HL-60 (cell line): ENCODE results near the gene PMPCB.

ENCODE experiments used
- DNase-seq, 2 experiments: peaks; one replicate each; pipeline ENCODE4 v3.0.0-alpha.2; 2010 to 2020; ENCODE audit warnings: low read depth in 1 of 2, low spot score in 1 of 2
- H3K27ac ChIP-seq: fragments of 250-450 bp; sonication (Bioruptor Pico); replicated peaks from 2 replicates; pipeline ENCODE4 v1.5.1; 2020; ENCODE audit warnings: mild to moderate bottlenecking, moderate library complexity
- H3K27me3 ChIP-seq: fragments of 250-450 bp; sonication (Bioruptor Pico); 2 replicates; pipeline ENCODE4 v1.5.1; 2021; ENCODE audit warnings: mild to moderate bottlenecking, moderate library complexity; ENCODE audit not compliant: insufficient read depth, poor library complexity, severe bottlenecking
- H3K4me3 ChIP-seq: replicated peaks from 2 replicates; pipeline ENCODE4 v1.5.1; 2011; ENCODE audit warnings: mild to moderate bottlenecking, control low read depth, low read length; ENCODE audit not compliant: insufficient read depth
- GABPA ChIP-seq: IDR thresholded peaks from 2 replicates; pipeline ENCODE4 v1.6.1; 2012; ENCODE audit warnings: low read depth
- POLR2AphosphoS5 ChIP-seq: IDR thresholded peaks from 2 replicates; pipeline ENCODE4 v1.6.1; 2012; ENCODE audit warnings: low read depth
- SPI1 ChIP-seq: IDR thresholded peaks from 2 replicates; pipeline ENCODE4 v1.6.1; 2012; ENCODE audit warnings: low read depth, mild to moderate bottlenecking, borderline replicate concordance
- TF ChIP-seq, protein P1 (sequence below): IDR thresholded peaks from one replicate; pipeline ENCODE4 v1.5.1; 2011; ENCODE audit warnings: low read length, control low read depth, inconsistent platforms; ENCODE audit not compliant: insufficient read depth
- TF ChIP-seq, protein P2 (sequence below): IDR thresholded peaks from 2 replicates; pipeline ENCODE4 v1.6.1; 2012; ENCODE audit warnings: low read depth; ENCODE audit not compliant: insufficient replicate concordance

Gene PMPCB

DNA sequence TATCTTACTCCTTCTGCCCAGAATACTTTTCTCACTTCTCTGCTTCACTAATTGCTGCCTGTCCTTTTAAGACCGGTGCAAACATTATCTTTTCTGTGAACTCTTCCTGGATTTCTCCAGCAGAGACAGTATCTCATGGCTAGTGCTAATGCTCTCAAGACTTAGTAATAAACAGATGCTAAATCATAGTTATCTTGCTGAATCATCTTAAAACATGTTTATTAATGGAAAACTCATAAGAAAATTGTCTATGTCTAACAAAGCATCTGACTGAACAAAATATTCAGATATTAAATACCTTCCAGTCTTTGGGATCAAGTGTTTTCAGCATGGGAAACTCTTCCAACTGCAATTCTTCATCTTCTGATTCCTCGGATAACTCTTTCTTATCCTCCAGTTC, 44.2 kb downstream of the PMPCB start:
- TF ChIP-seq, protein P1, sequence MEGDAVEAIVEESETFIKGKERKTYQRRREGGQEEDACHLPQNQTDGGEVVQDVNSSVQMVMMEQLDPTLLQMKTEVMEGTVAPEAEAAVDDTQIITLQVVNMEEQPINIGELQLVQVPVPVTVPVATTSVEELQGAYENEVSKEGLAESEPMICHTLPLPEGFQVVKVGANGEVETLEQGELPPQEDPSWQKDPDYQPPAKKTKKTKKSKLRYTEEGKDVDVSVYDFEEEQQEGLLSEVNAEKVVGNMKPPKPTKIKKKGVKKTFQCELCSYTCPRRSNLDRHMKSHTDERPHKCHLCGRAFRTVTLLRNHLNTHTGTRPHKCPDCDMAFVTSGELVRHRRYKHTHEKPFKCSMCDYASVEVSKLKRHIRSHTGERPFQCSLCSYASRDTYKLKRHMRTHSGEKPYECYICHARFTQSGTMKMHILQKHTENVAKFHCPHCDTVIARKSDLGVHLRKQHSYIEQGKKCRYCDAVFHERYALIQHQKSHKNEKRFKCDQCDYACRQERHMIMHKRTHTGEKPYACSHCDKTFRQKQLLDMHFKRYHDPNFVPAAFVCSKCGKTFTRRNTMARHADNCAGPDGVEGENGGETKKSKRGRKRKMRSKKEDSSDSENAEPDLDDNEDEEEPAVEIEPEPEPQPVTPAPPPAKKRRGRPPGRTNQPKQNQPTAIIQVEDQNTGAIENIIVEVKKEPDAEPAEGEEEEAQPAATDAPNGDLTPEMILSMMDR = no peak
- TF ChIP-seq POLR2AphosphoS5 = no peak
- Histone ChIP-seq H3K27me3 (no peaks in the 10 kb centered on the region), H3K27ac (no peak overlapping the region), H3K4me3 (no peak overlapping the region)
- DNase-seq = no peak

DNA sequence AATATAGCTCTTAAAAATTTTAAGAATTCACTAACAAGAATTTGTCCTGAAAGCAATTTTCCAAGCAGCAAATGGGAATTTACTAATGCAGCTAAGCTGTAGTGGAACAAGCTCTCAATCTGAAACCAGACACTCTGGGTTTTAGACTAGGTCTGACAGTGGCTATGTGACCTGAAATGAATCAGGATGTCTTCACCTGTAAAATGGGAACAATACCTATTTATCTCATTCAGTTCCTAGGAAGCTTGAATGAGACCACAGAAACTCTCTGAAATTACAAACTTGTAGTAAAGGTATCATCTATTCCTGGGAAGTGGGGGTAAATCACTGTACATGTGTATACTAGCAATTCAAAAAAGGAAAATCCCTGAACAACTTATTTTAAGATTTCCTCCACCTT, 46.1 kb downstream of the PMPCB start:
- TF ChIP-seq, protein P2, sequence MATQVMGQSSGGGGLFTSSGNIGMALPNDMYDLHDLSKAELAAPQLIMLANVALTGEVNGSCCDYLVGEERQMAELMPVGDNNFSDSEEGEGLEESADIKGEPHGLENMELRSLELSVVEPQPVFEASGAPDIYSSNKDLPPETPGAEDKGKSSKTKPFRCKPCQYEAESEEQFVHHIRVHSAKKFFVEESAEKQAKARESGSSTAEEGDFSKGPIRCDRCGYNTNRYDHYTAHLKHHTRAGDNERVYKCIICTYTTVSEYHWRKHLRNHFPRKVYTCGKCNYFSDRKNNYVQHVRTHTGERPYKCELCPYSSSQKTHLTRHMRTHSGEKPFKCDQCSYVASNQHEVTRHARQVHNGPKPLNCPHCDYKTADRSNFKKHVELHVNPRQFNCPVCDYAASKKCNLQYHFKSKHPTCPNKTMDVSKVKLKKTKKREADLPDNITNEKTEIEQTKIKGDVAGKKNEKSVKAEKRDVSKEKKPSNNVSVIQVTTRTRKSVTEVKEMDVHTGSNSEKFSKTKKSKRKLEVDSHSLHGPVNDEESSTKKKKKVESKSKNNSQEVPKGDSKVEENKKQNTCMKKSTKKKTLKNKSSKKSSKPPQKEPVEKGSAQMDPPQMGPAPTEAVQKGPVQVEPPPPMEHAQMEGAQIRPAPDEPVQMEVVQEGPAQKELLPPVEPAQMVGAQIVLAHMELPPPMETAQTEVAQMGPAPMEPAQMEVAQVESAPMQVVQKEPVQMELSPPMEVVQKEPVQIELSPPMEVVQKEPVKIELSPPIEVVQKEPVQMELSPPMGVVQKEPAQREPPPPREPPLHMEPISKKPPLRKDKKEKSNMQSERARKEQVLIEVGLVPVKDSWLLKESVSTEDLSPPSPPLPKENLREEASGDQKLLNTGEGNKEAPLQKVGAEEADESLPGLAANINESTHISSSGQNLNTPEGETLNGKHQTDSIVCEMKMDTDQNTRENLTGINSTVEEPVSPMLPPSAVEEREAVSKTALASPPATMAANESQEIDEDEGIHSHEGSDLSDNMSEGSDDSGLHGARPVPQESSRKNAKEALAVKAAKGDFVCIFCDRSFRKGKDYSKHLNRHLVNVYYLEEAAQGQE = no peak
- TF ChIP-seq POLR2AphosphoS5 (no peak), GABPA (no peak), SPI1 (no peak)
- Histone ChIP-seq H3K27me3 (no peaks in the 10 kb centered on the region), H3K27ac (peak overlapping the region; percentile 92), H3K4me3 (peak overlapping the region; percentile 85)
- DNase-seq = no peak

DNA sequence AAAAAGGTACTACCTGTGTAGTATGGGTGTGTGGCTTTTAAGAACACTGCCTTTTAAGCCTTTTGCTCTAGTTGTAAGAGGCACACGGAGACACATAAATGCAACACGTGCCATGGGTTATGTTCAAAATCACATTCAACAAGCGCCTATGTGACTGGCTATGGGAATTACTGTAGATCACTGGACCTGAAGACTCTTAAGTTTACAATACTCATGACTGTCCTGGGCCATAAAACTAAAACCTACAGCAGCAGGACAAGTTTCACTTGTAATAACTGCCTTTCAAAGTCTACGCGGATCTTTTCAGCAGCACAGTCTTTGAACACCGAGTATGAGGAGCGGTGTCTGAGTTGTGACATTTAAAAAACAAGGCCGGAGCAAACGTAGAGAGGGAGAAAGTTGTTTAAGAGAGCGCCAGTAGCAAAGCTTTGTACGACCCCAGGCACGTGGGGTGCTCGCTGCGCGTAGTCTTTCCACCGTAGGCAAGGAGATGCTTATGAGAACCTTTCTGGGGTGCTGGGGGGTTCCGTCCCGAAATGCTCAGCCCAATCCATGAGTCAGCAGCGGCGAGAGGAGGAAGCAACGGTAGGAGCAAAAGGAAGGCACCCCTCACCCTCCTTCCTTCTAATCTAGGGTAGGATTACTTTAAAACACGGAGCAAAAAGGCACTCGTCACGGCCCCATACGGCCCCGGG, 46.7 kb downstream of the PMPCB start:
- TF ChIP-seq, protein P2 = no peak
- TF ChIP-seq SPI1 (no peak), GABPA (no peak), POLR2AphosphoS5 (no peak)
- TF ChIP-seq, protein P1 = no peak
- DNase-seq = peak; percentile 44 to 56
- H3K27me3 ChIP-seq = no peaks in the 10 kb centered on the region
- H3K27ac ChIP-seq = peak overlapping the region; percentile 92
- H3K4me3 ChIP-seq = peak overlapping the region; percentile 85

DNA sequence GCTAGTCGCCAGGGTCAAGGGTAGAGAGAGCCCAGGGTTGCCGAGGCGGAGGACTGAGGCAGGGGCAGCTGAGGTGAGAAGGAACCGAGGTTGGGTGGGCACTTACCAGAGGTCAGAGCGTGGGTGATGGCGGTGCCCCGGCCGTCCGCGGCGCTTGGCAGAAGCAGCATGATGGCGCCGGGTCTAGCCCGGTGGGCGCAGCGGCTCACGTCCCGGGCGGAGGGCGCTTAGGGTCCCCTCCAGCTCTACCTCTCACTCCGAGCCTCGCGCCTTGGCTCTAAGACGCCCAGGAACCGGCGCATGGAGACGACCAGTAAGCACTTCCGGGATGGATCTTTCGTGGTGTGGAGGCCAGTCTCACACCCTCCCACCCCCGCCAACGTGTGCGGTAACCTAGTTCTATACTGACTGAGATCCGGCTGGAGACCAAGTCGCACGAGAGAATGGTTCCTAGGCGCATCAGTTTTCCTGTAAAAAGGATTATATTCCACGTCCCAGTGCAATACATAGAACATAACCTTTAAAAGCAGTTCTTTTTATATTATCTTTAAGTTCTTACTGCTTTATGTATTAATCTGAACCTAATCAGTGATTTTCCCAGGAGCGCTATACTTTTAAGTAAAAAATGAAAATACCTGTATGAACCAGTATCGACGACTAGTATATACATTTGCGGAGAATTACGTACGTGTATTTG, 47.4 kb downstream of the PMPCB start, which contains the start of gene DNAJC2:
Gene DNAJC2, minus strand, starts transcription at position 315 of the 697 bp plus-strand sequence. Its CDS starts 145 bp downstream, at position 170.
- H3K27ac ChIP-seq = peak within 1 kb of the TSS; percentile 92
- DNase-seq = peak; percentile 91 to 92

More for the DNA sequence above, 47.4 kb downstream of the PMPCB start, which contains the start of gene DNAJC2:
- peak; percentile 90 for TF ChIP-seq POLR2AphosphoS5
- peak; percentile 95 for TF ChIP-seq GABPA
- TF ChIP-seq, protein P2 = peak; percentile 73
- TF ChIP-seq, protein P1 = no peak
- Histone ChIP-seq H3K4me3 (peak within 1 kb of the TSS; percentile 85), H3K27me3 (no peaks in the 10 kb centered on the region)
